GM19455 (cell line): ENCODE measurements around the gene PTPRC.

Experiments used
- ATAC-seq: cut with Tn5 transposase; IDR thresholded peaks from one replicate; pipeline ENCODE4 v1.9.1; 2021; ENCODE audit not compliant: unreplicated experiment

The PTPRC gene

GRCh38 chr1:198641966-198642668 lies 3.3 kb downstream of the PTPRC start:
- no peak for ATAC-seq

GRCh38 chr1:198642983-198643382 lies 4.1 kb downstream of the PTPRC start:
- no peak for ATAC-seq

- ATAC-seq = no peak
Observed at GRCh38 chr1:198643808-198644207, 5.0 kb downstream of the PTPRC start.

- ATAC-seq = no peak
Observed at GRCh38 chr1:198647055-198647454, 8.2 kb downstream of the PTPRC start.

DNA sequence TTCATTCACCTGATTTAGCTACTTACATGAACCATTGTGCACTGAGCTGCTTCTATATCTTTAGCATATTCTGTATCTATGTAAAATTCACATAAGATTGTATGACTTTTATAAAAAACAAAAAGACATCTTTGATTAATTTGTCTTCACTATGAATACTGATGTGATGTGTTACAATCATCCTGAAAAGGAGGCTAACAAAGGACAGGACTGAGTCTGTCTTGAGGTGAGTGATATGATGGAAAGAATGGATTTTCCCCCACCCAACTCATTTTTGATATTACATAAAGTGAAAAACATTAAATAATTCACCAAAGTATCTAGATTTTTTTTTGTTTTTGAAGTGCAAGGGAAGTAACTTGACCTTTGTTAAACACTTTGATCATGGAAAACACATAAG lies 9.8 kb downstream of the PTPRC start:
- no peak for ATAC-seq

DNA sequence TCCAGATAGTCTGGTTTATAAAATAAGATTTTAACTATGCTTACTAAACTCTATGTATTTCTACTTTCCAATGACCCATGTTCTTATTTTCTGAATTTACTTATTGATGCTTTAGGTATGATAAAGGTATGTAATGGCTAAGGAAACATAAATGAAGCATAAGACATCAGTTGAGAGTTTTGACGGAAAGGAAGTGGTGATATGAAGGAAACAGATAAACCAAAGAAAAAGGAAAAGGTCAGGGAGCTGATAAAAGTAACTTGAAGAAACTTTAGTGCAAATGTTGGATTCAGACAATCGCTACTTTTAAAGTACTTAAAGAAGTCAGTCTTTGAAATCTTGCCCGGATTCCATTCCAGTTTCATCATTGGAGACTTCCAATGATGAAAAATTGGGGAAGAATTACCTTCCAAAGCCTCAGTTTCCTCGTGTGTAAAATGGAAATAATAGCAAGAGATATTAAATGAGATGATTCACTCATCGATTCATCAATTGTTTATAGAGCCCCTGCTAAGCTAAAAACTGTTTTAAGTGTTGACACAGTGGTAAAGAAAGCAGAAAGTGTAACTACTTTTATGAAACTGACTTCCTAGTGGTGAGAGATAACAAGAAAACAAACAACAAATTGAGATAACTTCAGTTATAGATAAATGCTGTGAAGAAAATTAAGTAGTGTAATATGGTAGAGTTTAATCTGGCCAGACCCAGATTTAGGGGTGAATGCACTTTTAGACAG lies 10.6 kb downstream of the PTPRC start:
- no peak for ATAC-seq

DNA sequence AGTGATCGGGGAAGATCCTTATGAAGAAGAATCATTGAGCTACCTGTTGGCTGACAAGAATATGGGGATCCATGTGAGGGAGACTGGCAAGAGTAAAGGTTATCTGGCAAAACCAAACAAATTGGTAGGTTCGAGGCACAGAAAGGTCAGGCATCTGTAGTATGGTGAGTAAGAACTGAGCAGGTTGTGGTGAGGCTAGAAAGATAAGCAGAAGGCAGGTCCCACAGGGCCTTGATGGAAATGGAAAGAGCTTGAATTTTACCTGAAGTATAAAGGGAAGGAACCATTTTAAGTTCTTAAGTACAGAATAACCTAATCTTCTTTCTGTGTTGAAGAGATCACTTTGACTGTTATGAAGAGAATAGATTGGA lies 11.1 kb downstream of the PTPRC start:
- ATAC-seq = no peak

- ATAC-seq = no peak
Observed at GRCh38 chr1:198650506-198650905, 11.7 kb downstream of the PTPRC start.

DNA sequence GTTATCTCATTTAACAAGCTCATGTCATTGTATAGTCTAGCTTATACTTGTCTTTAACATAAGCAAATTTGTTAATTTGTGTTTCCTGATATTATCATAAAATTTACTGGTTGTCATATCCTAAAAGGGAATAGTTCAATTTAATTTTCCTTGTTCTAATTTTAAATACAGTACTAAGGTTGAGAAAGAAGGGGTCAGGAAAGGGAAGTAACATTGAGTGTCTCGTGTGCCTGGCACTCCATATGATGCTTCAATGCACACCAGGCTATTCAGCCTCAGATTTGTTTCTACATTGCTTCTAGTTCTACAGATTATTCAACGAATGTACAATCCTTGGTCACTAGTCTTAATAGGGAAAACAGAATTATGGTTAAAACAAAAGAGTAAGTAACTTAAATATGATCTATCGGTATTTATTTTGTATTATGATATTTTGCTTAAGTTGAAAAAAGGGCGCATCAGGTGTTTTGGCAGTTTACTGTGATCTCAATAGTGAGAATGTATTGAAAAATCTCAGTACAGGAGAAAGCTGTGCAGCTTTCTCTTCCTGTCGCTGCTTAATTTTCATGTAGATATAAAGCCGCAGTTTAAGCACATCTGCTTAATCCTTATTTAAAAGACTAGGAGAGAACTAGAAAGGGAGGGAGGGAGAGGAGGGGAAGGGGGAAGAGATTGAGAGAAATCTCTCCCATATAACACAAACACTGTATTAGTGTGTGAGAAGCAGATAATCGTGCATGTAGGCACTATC lies 13.0 kb downstream of the PTPRC start:
- ATAC-seq = peak; percentile 46

DNA sequence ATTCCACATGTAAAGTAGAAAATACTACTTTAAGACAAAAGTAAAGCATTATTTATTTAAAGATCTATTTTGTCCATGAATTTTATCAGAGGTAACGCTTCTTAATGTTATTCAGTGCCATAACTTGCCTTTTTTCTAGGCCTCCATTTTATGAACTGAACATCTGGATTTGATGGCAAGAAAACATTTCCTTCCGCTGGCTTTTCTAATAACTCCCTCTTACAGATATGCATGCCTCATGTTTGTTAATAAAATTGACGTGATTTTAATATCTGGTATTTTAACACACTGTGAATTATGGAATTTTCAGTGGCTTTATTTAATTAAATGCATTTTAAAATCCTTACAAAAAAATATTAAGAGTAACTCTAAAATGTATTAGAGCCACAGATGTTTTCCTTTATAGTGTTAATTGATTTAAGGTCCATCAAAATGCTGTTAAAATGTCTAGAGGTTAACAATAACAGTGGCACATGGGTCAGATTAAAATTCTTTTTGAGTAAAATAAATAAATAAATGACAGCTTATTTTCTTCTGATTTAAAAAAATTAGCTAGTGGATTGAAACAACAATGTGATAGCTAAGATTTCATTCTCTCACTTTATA lies 15.1 kb downstream of the PTPRC start:
- ATAC-seq = no peak

DNA sequence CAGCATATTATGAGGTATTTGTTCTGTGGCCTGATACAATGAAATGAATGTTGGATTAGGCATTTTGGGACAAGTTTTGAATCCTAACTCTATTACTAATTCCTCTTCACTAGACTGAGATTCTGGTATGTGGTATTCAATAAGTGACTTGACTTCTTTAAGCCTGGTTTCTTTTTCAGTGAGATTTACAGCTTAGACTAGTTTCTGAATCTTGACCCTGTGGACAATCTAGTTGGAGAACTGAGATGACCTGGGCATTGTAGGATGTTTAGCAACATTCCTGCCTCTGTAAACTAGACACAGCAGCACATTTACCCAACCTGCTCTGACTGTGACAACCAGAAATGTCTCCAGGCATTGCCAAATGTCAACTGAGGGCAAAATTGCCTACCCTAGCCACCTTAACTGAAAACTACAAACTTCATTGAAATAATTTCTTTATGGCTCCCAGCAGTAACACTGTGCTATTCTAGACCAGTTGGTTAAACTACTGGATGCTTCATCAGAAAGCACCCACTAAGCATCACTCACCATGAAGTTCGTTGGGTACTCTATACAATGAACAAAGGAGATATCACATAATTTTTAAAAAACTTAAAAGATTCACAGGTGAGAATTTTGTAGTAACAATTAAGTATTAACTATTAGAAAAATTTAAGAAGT lies 16.8 kb downstream of the PTPRC start:
- no peak for ATAC-seq

GRCh38 chr1:198656500-198656932 lies 17.7 kb downstream of the PTPRC start:
- ATAC-seq = no peak

- peak; percentile 47 for ATAC-seq
Observed at GRCh38 chr1:198657550-198658064, 18.8 kb downstream of the PTPRC start.

GRCh38 chr1:198660341-198661261 lies 21.8 kb downstream of the PTPRC start:
- ATAC-seq = peak; percentile 43

DNA sequence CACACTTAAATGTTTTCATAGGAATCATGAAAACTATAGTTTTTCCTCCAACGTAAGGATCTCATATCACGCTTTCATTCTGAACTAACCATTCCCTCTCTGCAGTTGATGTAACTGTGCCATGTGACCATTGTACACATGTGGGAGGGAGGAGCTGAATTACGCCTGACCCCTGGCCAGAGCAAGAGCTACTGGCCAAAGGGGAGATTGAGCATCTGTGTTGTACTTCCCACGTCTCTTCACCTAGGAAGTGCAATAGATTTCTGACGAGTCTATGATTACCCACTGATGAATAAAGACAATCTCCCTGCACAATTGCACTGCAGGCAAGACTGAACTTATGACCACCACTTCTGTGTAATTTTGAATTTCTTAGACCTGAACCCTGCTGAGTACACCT lies 24.0 kb downstream of the PTPRC start:
- no peak for ATAC-seq

DNA sequence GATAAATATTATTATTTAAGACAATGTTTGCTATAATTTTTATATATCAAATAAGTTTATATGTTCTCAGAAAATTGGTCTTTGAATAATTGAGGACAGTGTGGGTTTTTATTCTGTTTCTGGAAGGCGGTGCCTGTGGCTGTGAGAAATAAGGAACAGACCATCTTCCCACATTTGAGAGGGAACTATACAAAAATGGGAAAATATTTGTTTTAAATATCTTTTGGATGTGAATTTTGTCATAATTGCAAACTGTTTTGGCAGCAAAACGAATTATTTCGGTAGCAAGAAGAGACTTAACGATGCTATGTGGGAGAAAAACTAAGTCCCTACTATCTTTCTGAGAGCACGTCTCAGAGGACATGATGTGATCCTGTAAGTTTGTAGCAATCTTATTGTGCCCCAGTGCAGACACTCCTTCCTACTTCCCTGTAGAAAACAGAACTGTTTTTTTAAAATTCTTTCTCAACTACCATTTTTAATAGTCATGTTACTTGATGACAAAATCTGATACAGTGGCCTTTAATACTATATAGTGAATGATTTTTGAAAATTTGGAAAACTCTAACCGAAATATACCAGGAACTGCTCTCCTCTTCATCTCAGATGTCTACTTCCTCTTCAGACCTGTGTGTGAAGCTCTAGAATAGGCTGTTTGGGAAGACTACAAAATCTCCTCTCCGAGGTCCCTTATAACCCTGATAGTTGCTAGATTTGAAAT lies 25.4 kb downstream of the PTPRC start:
- peak; percentile 32 for ATAC-seq

GRCh38 chr1:198667186-198667585 lies 28.3 kb downstream of the PTPRC start:
- ATAC-seq = no peak

- no peak for ATAC-seq
Observed at GRCh38 chr1:198667807-198668206, 29.0 kb downstream of the PTPRC start.
